T-helper 2 cell treated with Interferon-gamma antibody and Interleukin-4, amounts not matched to agents 100 ng/mL and 5 ng/mL, for 36 hours (primary cell): ENCODE data around the gene CTDSPL2. TPM values are rescaled to one million over a fixed set of nuclear protein-coding genes. Genes with fewer than 3 reads are reported as not detected.
"Not testable (repeated sequence)": the region's sequence is repeated elsewhere in the genome, so short reads cannot be mapped to it uniquely, and the experiment has no call there.

Experiments
- intact Hi-C: fragments of 100-400 bp; cut with micrococcal nuclease; formaldehyde crosslinking; loops from one replicate; pipeline ENCODE4 v1.15.1; 2023
- total RNA-seq: library from RNA; stranded (reverse); gene quantifications from 2 replicates; pipeline ENCODE4 v1.2.3, GENCODE V29; 2022

Gene CTDSPL2
- total RNA-seq, 1 donor from 2014 or later, result 70.0 TPM

DNA sequence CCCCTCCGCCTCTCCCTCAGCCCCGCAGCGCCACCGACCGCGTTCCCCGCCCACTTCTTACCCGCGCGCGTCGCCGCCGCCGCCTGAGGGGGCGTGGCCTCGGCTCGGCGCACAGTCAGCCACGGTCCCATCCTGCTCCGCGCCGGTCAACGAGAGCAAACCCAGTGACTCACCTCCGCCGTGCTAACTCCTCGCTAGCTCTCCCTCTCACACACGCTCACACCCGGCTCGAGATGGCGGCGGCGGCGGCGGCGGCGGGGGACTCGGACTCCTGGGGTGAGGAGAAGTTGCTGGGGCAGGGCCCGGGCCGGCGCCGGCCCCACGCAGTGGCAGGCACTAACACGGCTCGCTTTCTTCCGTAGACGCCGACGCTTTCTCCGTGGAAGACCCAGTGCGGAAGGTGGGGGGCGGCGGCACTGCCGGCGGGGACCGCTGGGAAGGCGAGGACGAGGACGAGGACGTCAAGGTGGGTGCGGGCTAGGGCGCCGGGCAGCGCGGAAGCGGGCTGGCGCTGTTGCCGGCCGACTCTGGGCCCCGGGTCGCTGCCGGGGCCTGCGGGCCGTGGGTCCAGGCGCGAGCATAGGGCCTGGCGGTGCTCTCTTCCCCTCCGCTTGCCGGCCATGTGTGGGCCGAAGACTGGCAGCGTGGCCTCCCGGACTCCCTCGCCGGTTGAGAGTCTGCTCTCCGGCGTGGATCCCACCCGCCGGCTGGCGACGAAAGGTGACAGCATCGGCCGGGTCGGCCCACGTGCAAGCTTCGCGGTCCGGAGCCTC is 109.7 kb downstream of the CTDSPL2 start, which contains the start of gene EIF3J:
TSS of gene EIF3J (plus strand) at position 186 of the 773 bp plus-strand sequence. CDS start at position 234, 48 bp downstream.
- intact Hi-C loops, result loop anchor here (1.0 to 5.0 kb wide), 5 partner anchors 9 to 249 kb away; partner anchors contain the start of genes CTDSPL2, GOLM2 and SPG11

DNA sequence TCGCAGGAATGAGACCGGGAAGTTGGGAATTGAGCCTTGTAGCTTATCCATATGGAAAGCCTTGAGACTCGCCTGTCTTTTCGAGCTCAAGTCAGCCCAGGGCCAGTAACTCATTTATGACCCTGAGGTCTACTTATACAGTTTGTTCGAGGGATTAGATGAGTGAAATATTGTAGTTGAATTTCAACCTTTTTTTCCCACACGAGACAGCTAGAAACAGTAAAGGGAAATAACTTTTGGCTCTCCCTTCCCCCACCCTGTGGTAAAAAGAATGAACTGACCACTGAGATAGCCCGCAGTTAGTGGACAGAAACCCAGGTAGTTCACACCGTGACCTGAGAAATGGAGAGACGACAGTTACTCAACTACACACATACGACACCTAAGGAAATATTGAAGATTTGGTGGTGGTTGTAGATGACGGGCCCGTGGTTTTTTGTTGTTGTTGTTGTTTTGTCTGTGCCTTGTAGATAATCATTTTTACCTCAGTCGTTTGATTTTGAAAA is 110.4 kb downstream of the CTDSPL2 start:
- intact Hi-C loops, result loop anchor here (1.0 to 5.0 kb wide), 3 partner anchors 9 to 190 kb away; partner anchors contain the start of gene SPG11

DNA sequence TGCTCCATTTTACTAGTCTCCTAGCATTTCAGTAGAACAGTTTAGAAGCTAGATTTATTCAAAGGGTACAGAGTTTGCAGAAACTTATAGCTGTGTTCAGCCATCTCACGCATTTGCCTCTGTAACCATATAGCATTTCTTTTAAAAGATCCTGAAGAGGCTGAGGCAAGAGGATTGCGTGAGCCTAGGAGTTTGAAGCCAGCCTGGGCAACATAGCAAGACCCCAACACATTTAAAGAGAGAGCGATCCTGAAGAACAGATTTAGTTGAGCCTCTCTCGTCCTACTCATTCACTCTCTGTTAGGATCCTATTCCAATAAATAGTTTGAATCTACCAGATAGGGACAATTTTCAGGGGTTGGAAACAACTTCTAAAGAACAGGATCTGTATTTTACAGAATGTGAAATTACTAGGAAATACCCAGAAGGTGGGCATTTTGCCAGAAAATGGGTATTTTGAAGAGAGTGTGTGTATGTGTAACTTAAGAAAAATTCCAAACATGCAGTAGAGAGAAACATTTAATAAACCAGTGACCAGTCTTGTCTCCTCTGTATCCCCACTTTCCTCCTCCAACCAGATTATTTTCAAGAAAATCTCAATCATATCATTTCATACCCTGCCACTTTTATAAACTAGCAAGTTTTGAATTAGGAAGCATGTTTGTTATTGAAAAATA is 114.0 kb downstream of the CTDSPL2 start:
- intact Hi-C loops, result no loop called here

DNA sequence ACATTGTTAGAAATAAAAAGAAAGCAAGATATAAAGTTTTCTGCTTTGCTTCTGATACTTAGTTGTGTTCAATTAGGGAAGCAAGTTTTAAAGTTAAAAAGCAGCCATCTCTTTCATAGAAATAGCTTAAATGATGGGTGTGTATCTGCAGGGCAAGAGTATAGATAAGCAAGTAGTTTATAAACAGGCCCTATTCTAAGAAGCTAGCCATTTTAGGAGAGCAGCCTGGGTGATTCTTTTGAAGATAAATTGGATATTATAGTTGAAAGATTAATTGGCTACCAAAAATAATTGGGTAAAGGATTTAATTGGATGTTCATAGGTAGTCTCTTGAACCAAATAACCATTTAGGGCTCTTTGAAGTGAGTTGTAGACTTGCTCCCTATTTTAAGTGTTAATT is 115.2 kb downstream of the CTDSPL2 start:
- intact Hi-C loops, result no loop called here

DNA sequence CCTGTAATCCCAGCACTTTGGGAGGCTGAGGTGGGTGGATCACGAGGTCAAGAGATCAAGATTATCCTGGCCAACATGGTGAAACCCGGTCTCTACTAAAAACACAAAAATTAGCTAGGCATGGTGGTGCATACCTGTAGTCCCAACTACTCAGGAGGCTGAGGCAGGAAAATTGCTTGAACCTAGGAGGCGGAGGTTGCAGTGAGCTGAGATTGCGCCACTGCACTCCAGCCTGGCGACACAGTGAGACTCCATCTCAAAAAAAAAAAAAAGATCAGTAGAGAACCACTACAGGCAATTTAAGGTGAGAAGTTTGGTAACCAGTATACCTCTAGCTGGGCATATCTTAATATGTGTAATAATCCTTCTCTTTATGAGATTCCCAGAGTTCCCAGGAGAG is 117.3 kb downstream of the CTDSPL2 start:
- intact Hi-C loops, result not testable (repeated sequence)

DNA sequence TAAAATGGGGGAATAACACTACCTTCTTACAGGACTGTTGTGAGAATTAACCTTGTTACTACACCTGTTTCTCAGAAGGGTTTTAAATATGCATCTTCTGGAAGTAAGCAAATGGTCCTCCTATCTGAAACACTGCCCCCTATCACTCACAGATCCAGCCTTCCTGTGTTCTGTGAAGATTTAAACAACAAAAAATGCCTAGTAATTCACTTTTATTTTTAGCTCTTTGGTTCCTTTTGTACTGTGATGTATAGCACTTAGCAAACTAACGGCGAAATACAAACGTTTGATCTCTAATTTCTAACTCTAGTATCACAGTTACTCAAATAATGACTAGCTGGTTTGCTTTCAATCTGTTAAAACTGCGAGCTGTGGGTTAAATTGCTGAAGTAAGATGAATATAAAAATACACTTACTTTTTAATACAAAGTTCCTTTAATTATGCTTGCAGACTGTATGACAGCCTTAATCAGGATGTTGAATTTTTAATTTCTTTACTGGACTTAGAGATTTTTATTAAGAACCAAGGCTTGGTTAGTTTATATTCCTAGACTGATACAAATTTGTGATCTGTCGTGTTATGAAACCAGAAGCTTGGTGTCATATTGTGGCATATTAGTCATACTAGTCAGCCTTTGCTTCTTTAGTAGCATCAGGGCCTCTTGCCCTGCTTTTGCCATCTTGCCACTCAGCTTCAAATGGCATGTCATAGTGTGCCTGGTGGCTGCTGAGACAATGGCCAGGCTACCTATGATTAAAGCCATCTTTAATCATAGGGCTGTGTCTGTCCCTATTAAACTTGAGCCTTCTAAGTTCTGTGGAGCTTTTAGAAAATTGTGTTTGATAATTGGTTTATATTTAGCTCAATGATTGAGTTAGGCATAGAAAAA is 118.7 kb downstream of the CTDSPL2 start:
- intact Hi-C loops, result loop anchor here (1.0 kb wide), 1 partner anchor 9 kb away; the partner anchor contains the start of gene EIF3J

DNA sequence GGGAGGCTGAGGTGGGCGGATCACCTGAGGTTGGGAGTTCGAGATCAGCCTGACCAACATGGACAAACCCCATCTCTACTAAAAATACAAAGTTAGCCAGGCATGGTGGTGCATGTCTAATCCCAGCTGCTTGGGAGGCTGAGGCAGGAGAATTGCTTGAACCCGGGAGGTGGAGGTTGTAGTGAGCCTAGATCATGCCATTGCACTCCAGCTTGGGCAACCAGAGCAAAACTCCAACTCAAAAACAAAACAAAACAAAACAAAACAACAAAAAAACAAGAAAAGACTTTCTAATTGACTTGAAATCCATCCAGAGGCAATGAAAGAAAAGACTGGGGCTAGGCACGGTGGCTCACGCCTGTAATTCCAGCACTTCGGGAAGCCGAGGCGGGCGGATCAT is 121.7 kb downstream of the CTDSPL2 start:
- intact Hi-C loops, result not testable (repeated sequence)

DNA sequence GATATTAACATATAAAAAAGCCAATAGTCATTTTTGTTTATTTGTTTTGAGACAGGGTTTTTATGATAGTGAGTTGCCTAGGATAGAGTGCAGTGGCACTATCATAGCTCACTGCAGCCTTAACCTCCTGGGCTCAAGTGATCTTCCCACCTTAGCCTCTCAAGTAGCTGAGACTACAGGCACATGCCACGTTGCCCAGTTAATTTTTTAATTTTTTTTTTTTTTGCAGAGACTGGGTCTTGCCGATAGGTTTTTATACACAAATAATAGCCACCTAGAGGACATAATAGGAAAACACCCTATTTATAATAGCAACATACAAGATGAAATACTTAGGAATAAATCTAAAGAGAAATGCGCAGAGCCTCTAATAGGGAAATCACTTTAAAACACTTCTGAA is 122.8 kb downstream of the CTDSPL2 start:
- intact Hi-C loops, result no loop called here

DNA sequence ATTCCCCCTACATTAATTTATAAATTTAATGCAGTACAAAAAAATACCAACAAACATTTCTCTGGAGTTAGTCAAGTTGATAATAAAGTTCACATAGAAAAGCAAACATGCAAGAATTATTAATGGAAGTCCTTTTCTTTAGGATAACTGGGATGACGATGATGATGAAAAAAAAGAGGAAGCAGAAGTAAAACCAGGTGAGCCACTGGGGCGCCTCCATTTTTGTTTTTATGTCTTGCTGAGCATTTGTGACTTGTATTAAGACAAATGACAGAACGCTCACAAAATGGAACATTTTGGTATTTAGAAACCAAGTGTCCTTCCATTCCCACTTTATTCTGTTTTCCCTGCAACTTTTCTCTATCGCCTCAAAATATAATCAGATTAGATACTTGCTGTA is 123.3 kb downstream of the CTDSPL2 start:
- intact Hi-C loops, result no loop called here

DNA sequence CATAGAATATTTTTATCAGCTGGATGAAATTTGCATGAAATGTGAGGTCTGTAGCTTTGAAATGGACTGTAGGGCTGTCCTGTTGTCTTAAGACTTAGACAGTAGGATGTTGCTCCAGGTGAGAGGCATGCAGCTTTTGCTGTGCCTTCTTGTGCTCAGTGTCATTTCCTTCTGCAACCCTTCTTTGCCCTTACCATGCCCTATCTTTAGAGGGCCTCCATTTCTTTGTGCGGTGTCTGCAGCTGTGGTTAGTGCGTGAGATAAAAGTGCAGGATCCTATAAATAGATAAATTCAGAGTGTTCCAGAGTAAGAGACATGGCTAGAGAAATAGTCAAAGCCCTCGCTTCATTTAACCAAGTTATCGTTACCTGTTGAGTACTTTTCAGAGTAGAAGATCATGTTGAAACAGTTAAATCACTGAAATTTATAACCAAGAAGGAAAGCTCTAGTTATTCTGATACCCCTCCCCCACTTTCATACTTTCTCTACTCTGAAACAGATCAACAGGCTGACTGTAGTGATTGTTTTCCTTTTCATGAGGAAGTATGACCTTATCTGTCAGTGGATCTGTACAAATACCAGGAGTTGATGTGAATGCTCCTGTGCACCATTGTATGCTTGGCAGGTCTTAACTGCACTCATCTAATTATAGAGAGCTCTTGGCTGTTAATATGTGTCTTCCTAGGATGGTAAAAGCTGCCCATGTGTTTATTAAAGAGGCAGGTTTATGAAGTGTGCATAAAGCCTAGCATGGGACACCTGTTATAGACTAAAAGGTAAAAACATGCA is 127.7 kb downstream of the CTDSPL2 start:
- intact Hi-C loops, result no loop called here

DNA sequence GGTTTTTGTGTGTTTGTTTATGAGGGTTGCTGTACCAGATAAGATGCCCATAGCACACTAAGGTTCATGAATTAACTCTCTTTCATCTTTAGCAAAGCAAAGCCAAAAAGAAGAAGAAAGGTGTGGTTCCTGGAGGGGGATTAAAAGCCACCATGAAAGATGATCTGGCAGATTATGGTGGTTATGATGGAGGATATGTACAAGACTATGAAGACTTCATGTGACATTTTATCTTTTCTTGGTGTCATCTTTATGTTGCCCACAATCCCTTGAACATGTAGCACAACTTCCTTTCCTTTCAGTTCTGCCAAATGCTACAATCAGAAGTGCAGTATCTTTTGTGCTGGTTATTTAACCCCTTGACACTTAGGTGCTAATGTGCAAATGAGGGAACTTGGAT is 133.5 kb downstream of the CTDSPL2 start:
- intact Hi-C loops, result not testable (repeated sequence)

DNA sequence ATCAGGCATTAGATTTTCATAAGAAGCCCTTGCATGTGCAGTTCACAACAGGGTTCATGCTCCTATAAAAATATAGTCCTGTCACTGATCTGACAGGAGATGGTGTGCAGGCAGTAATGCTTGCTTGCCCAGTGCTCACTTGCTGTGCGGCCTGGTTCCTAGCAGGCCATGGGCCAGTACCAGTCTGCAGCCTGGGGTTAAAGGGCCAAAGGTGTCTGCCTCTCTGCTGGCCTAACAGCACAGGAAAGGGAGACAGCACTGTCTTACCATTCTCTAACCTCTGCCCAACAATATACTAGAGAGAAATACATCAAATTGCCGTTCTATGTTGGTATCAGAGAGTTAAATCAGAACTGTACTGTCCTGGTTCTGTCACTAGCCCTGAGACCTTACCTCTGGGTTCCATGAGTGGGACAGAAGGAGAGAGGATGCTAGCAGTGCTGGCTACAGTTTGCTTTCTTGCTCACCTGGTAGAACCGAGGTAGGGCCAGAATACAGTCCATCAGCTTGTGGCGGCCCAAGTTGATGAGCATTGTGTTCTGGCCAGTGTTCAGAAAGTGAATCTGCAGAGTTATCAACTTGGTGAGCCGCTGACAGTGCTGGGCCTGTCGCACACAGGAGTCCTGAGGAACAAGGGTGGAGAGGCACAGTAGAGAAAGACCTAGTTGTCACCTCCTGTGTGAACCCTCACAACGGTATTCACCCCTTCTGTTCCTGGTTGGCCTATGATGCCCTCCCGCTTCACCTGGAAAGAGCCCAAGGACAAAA is 138.1 kb downstream of the CTDSPL2 start:
- intact Hi-C loops, result no loop called here

DNA sequence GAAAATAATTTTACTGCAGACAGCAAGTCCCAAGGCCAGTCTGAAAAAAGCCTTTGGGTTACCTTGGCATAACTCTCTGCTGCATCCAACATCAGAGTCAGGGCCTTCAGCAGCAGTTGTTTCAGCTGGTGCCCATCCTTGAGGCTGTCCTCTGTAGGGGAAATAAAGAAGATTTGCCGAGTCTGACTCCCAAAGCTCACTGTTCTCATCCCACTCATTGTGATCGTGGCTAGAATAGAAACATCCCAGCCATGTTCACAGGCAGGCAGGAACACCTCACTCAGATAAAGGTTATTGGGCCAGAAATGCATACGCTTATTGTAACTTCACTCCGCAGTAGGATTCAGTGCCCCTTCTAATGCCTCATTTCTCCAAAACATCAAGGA is 138.7 kb downstream of the CTDSPL2 start:
- intact Hi-C loops, result no loop called here

DNA sequence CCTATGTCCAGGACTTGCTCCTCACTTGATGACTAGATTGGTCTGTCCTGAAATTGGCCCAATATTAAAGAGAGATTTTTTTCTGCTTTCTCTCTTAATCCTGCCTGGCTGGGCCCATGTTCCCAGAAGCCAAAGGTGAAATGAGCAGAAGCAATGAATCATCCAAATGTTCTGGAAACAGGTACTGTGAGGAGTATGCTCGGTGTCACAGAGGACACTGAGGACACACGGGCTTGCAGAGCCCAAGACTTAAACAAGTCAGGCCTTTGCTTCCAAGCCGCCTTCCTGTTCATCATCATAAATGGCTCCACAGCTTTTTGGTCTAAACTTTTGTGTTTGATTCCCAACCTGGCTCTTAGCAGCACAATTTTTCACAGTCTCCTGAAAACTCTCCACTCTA is 140.9 kb downstream of the CTDSPL2 start:
- intact Hi-C loops, result no loop called here

DNA sequence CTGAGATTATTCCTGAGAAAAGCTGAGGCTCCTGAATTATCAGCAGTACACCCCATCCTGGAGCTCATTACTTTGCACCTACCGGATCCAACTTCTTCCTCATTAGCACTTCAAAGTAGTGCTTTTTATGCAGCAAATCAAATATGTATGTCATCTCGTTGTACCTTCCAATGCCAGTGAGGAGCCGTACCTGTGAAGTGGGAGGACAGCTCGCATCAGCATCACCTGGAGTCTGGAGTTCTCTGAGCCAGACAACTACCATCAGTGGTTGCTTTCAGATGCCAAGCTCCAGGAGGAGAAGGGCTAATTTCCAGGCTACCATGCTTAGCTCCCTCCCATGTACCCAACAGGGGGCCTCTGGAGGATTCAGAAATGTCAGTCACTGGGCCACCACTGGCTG is 141.9 kb downstream of the CTDSPL2 start:
- intact Hi-C loops, result no loop called here

DNA sequence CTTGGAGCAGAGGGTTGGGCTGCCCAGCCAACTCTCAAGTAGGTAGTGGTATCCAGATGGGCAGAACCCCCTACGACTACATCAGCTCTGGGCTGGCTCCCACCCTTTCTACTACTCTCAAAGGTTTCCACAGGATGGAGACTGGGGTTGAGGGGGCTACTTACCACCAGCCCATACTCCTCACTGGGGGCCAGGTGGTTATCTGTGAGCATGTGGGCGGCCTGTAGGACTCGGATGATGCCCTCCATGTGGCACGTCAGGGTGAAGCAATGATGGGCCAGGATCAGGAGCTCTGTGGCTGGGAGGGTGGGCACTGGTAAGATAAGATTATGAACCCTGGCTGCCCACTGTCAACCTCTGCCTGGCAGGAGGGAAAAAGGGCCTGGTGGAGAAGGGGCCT is 142.9 kb downstream of the CTDSPL2 start:
- intact Hi-C loops, result no loop called here

DNA sequence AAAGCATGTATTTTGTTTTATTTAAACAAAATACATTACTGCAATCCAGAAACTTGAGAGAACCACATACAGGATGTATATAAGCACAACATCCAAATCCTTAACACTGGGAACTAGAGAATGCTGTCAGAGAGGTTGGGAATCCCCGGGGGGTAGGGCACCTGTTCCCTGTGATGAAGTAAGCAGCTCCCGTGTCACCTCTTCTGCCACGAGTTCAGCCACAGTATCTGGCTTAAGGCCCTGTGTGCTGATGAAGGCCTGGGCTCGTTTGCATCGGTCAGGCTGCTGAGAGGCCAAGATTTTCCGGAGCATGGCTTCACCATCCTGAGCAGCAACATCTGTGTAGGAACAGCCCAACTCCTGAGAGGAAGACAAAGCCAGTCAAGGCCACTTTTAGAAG is 146.0 kb downstream of the CTDSPL2 start:
- intact Hi-C loops, result no loop called here

DNA sequence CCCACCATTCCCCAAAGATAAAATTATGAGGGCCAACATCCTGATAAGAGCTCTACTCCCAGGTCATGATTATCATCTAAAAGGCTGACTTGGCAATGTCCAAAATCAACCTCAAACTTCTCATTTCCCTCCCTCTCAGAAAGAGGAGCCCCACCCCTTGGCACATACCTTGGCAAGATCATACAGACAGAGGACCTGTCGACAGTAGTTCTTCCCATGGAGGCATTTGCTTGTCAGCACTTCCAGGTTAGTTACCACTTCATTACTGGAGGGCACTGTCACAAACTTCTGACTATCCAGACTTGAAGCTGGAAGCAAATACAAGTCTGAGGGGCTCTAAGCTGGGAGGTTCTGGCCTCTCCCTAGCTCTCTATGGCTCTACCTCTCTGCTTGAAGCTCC is 147.3 kb downstream of the CTDSPL2 start:
- intact Hi-C loops, result no loop called here
